DND-41 (cell line): ENCODE results near the gene KCNAB1.

Experiments
- ATAC-seq: fragments of 200-7000 bp; cut with Tn5 transposase; 3 replicates; pipeline ENCODE4 v1.9.1; 2021; ENCODE audit warnings: low read depth; ENCODE audit not compliant: insufficient read depth
- DNase-seq: peaks from one replicate; pipeline ENCODE4 v3.0.0-alpha.2; 2020
- H2AFZ ChIP-seq: 2 replicates; pipeline ENCODE4 v1.6.0; 2012; ENCODE audit warnings: low read depth, low read length
- H3K27ac ChIP-seq: 2 replicates; pipeline ENCODE4 v1.5.1; 2012; ENCODE audit warnings: low read length, inconsistent platforms
- H3K27me3 ChIP-seq: fragments of 200-600 bp; sonication (generic); 2 replicates; pipeline ENCODE4 v1.6.0; 2012; ENCODE audit warnings: low read length, mild to moderate bottlenecking, inconsistent platforms; ENCODE audit not compliant: insufficient read depth, poor library complexity
- H3K36me3 ChIP-seq: 2 replicates; pipeline ENCODE4 v1.5.1; 2012; ENCODE audit warnings: low read length, inconsistent platforms; ENCODE audit not compliant: insufficient read depth
- H3K4me1 ChIP-seq: 2 replicates; pipeline ENCODE4 v1.5.1; 2012; ENCODE audit warnings: mild to moderate bottlenecking, low read length; ENCODE audit not compliant: insufficient read depth
- H3K4me2 ChIP-seq: 2 replicates; pipeline ENCODE4 v1.6.0; 2012; ENCODE audit warnings: mild to moderate bottlenecking, moderate library complexity, low read length, inconsistent platforms; ENCODE audit not compliant: insufficient read depth
- H3K4me3 ChIP-seq, 2 experiments: fragments of 200-600 bp in 1 of 2; shearing (Covaris generic) in 1 of 2; 2 replicates each; pipeline ENCODE4 v1.5.1; 2012 to 2016; ENCODE audit warnings: inconsistent platforms in 2 of 2, low read length in 2 of 2, mild to moderate bottlenecking in 2 of 2, low read depth in 1 of 2, moderate library complexity in 1 of 2
- H3K79me2 ChIP-seq: 2 replicates; pipeline ENCODE4 v1.6.0; 2012; ENCODE audit warnings: low read length, inconsistent platforms; ENCODE audit not compliant: insufficient read depth
- H3K9ac ChIP-seq: 2 replicates; pipeline ENCODE4 v1.6.0; 2012; ENCODE audit warnings: low read depth, mild to moderate bottlenecking, inconsistent platforms, low read length, moderate library complexity
- H3K9me3 ChIP-seq: 2 replicates; pipeline ENCODE4 v1.5.1; 2012; ENCODE audit warnings: low read length, moderate library complexity, mild to moderate bottlenecking, inconsistent platforms; ENCODE audit not compliant: insufficient read depth, severe bottlenecking
- H4K20me1 ChIP-seq: 2 replicates; pipeline ENCODE4 v1.6.0; 2012; ENCODE audit warnings: low read length; ENCODE audit not compliant: insufficient read depth
- EZH2 ChIP-seq: IDR thresholded peaks from 3 replicates; pipeline ENCODE4 v1.6.1; 2012; ENCODE audit warnings: borderline replicate concordance, low read depth, mild to moderate bottlenecking, moderate library complexity, low read length, inconsistent platforms; ENCODE audit not compliant: severe bottlenecking
- TF ChIP-seq, protein P1 (sequence below): IDR thresholded peaks from 2 replicates; pipeline ENCODE4 v1.5.1; 2012; ENCODE audit warnings: borderline replicate concordance, low read length, moderate library complexity, mild to moderate bottlenecking; ENCODE audit not compliant: poor library complexity, severe bottlenecking; ENCODE audit errors: extremely low read depth

Gene KCNAB1

DNA sequence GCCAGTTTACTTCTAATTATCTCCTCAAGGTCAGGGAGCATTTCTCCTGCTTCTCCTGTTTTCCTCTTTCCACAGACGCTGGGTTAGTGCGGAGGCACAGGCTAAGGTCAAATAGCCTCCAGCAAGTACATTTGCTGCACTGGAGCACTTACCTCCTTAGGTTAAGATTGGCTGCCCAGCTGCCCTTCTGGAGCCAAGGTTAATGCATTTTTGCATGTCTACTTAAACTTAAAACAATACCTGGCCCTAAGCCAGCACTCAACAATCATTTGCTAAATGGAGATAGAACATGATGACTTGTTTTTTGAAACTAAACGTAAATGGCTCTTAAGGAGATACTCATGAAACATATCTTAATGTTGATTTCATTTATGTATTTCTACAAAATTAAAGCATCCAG lies 351.1 kb downstream of the KCNAB1 start:
- H3K79me2 ChIP-seq, result no peaks in the 10 kb centered on the region
- DNase-seq (no peak), ATAC-seq (no peak)

DNA sequence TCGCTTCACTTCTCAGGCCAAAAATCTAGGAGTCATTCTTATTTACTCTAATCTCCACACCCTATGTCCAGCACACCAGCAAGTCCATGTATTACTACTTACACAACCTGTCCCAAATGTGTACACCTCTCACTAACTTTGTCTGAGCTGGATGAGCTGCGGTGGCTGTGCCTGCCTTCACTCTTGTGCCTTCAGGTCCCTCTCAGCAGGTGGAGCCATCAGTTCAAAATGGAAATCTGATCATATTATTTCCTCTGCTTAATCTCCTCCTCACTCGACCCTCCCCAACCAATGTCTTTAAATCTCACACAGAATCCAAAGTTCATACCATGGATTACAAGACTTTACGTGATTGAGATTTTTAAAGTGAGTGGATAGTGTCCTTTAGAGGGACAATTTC lies 351.8 kb downstream of the KCNAB1 start:
- Histone ChIP-seq H3K9me3 (no peaks in the 10 kb centered on the region), H3K36me3 (no peaks in the 10 kb centered on the region), H3K27me3 (peaks cover 23% of the 10 kb centered on the region), H2AFZ (no peak overlapping the region), H3K4me3 (no peak overlapping the region), H3K79me2 (no peaks in the 10 kb centered on the region), H3K27ac (no peak overlapping the region), H3K4me1 (no peaks in the 10 kb centered on the region), H3K4me2 (no peak overlapping the region), H3K9ac (no peak overlapping the region), H4K20me1 (no peaks in the 10 kb centered on the region)
- TF ChIP-seq, protein P1, sequence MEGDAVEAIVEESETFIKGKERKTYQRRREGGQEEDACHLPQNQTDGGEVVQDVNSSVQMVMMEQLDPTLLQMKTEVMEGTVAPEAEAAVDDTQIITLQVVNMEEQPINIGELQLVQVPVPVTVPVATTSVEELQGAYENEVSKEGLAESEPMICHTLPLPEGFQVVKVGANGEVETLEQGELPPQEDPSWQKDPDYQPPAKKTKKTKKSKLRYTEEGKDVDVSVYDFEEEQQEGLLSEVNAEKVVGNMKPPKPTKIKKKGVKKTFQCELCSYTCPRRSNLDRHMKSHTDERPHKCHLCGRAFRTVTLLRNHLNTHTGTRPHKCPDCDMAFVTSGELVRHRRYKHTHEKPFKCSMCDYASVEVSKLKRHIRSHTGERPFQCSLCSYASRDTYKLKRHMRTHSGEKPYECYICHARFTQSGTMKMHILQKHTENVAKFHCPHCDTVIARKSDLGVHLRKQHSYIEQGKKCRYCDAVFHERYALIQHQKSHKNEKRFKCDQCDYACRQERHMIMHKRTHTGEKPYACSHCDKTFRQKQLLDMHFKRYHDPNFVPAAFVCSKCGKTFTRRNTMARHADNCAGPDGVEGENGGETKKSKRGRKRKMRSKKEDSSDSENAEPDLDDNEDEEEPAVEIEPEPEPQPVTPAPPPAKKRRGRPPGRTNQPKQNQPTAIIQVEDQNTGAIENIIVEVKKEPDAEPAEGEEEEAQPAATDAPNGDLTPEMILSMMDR, result peak; percentile 33
- no peak for TF ChIP-seq EZH2
- ATAC-seq (no peak), DNase-seq (no peak)

More for the DNA sequence above, 351.1 kb downstream of the KCNAB1 start:
- TF ChIP-seq, protein P1, result no peak
- no peak for TF ChIP-seq EZH2
- no peaks in the 10 kb centered on the region for H4K20me1 ChIP-seq
- no peaks in the 10 kb centered on the region for H3K36me3 ChIP-seq
- H3K4me3 ChIP-seq, result no peak overlapping the region
- no peak overlapping the region for H3K4me2 ChIP-seq
- H3K27me3 ChIP-seq, result peaks cover 22% of the 10 kb centered on the region
- H3K9me3 ChIP-seq, result no peaks in the 10 kb centered on the region
- no peak overlapping the region for H2AFZ ChIP-seq
- no peak overlapping the region for H3K27ac ChIP-seq
- H3K9ac ChIP-seq, result no peak overlapping the region
- H3K4me1 ChIP-seq, result no peaks in the 10 kb centered on the region

DNA sequence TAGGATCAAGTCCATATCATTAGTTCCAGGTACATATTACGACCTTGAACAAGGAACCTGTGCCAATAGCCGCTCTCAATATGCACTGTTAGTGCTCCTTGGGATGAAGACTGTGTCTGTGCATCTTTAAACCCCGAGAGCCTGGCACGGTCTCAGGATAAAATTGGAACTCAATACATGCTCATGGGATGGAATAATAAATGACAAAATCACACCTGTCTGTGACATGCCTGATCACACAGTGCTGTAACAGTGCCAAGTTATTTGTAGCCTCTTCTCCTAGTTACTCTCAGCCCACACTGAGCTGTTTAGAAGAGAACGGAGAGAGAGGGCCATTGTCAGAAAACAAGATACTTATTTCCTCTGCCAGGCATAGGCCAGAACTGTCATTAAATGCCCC lies 352.3 kb downstream of the KCNAB1 start:
- ATAC-seq (no peak), DNase-seq (no peak)
- Histone ChIP-seq H3K9ac (no peak overlapping the region), H2AFZ (no peak overlapping the region), H3K79me2 (no peaks in the 10 kb centered on the region), H4K20me1 (no peaks in the 10 kb centered on the region), H3K36me3 (no peaks in the 10 kb centered on the region), H3K4me2 (no peak overlapping the region), H3K27me3 (peaks cover 25% of the 10 kb centered on the region), H3K9me3 (no peaks in the 10 kb centered on the region), H3K4me1 (no peaks in the 10 kb centered on the region), H3K27ac (no peak overlapping the region), H3K4me3 (no peak overlapping the region)
- TF ChIP-seq, protein P1, result no peak
- TF ChIP-seq EZH2, result no peak

DNA sequence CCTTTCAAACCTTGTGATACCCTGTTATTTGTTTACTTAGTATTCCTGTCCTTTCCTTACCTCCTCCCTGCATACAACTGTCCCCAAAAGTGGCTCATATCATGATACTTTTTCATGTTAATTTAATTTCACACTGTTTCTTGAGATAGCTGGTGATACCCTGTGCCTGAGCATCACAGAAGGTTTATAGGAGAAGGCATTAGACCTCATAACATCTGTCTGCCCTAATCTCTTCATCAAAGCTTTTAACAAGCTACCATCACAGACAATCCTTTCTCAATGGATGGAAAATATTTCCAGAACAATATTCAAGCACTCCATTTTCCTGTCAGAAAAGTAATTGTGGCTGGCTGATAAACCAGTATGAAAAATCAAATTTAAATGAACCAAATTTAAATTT lies 353.0 kb downstream of the KCNAB1 start:
- DNase-seq, result no peak
- Histone ChIP-seq H3K9me3 (no peaks in the 10 kb centered on the region), H3K27me3 (peaks cover 25% of the 10 kb centered on the region), H3K9ac (no peak overlapping the region), H2AFZ (no peak overlapping the region), H3K79me2 (no peaks in the 10 kb centered on the region), H3K36me3 (no peaks in the 10 kb centered on the region), H3K27ac (no peak overlapping the region), H3K4me2 (no peak overlapping the region), H4K20me1 (no peaks in the 10 kb centered on the region), H3K4me3 (no peak overlapping the region), H3K4me1 (no peaks in the 10 kb centered on the region)
- TF ChIP-seq EZH2, result no peak
- TF ChIP-seq, protein P1, result no peak
- ATAC-seq, result no peak
